Activated CD8-positive, alpha-beta memory T cell treated with anti-CD3 and anti-CD28 coated beads, Interleukin-2, amount 50 U/mL, for 1 hour (primary cell): ENCODE measurements around the gene FRS2.

Experiments used
- DNase-seq: peaks from one replicate; pipeline ENCODE4 v3.0.0-alpha.2; 2020; ENCODE audit errors: extremely low read depth

Gene FRS2

GRCh38 chr12:69527506-69528272, 57.5 kb downstream of the FRS2 start:
- DNase-seq: no peak

- DNase-seq: no peak
Observed at GRCh38 chr12:69529021-69529420, 58.8 kb downstream of the FRS2 start.

GRCh38 chr12:69533844-69534243, 63.7 kb downstream of the FRS2 start:
- DNase-seq: no peak

GRCh38 chr12:69534389-69534822, 64.2 kb downstream of the FRS2 start:
- no peak for DNase-seq

- no peak for DNase-seq
Observed at GRCh38 chr12:69540987-69541386, 70.8 kb downstream of the FRS2 start.

GRCh38 chr12:69544087-69544486, 73.9 kb downstream of the FRS2 start:
- no peak for DNase-seq

- no peak for DNase-seq
Observed at GRCh38 chr12:69545081-69545480, 74.9 kb downstream of the FRS2 start.

GRCh38 chr12:69546693-69547438, 76.7 kb downstream of the FRS2 start:
- DNase-seq: no peak

- no peak for DNase-seq
Observed at GRCh38 chr12:69548687-69549086, 78.5 kb downstream of the FRS2 start.

GRCh38 chr12:69550569-69551350, 80.6 kb downstream of the FRS2 start:
- DNase-seq: no peak

GRCh38 chr12:69553628-69554248, 83.5 kb downstream of the FRS2 start:
- DNase-seq: no peak

GRCh38 chr12:69555461-69555860, 85.3 kb downstream of the FRS2 start:
- no peak for DNase-seq

GRCh38 chr12:69556383-69556782, 86.2 kb downstream of the FRS2 start:
- no peak for DNase-seq

- DNase-seq: no peak
Observed at GRCh38 chr12:69563166-69563762, 93.1 kb downstream of the FRS2 start.

GRCh38 chr12:69566603-69567002, 96.4 kb downstream of the FRS2 start:
- no peak for DNase-seq

- DNase-seq: no peak
Observed at GRCh38 chr12:69569236-69569635, 99.0 kb downstream of the FRS2 start.

GRCh38 chr12:69570000-69570516, 99.9 kb downstream of the FRS2 start:
- DNase-seq: no peak

- DNase-seq: peak; percentile 31
Observed at GRCh38 chr12:69570545-69571399, 100.6 kb downstream of the FRS2 start.

GRCh38 chr12:69575346-69575745, 105.2 kb downstream of the FRS2 start:
- DNase-seq: no peak

- no peak for DNase-seq
Observed at GRCh38 chr12:69578283-69578682, 108.1 kb downstream of the FRS2 start.
